ENCODE results near the gene DTD1.

Gene DTD1

DNA sequence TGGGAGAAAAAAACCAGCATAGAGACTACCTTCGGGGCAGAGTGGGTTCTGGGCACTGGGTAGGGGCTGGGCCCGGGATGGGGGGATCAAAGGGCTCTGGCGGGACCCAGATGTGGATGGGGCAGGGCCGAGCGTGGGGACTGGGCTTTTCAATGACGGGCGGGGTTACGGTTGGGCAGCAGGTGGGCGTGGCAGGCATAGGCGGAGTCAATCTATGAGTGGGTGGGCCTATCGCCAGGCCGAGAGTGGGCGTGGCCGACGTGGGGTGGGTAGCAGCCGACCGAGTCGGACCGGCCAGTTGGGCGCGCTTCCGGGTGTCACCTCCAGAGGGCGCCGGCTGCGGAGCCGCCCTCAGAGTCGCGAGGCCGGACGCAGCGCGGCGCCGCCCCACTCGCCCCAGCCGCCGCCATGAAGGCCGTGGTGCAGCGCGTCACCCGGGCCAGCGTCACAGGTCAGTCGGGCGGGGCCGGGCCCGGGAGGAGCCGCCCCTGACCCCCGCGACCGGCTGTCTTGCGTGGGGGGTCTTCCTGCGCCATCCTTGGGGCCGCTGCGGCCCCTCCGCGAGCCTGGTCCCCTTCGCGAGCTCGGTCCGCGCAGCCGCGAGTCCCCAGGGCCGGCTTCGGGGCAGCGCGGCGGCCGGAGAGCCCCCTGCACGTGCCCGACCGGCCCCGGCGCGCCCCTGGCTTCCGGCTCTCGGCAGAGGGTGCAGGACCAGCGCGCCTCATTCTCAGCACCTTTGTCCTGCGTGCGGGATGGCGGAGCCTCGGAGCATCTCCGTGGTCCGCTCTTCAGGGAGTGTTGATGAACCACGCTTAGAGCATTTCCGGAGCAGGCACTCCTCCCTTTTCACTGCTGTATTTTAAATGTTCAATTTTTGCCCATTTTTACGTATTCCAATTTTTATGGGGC is at the start of gene DTD1:
Gene DTD1 (plus strand): TSS at position 390 of the 909 bp plus-strand sequence. CDS start 19 bp downstream, at position 409.
- in situ Hi-C loops (cut with MboI; ENCODE audit: low sequenced_read_pairs): no loop called here

- in situ Hi-C loops (cut with MboI; ENCODE audit: low sequenced_read_pairs): no loop called here
These were observed 46.1 kb upstream of the DTD1 start for GRCh38 chr20:18541741-18542140.

- in situ Hi-C loops (cut with MboI; ENCODE audit: low sequenced_read_pairs): no loop called here
These were observed 44.6 kb upstream of the DTD1 start for GRCh38 chr20:18543216-18543615.

- in situ Hi-C loops (cut with MboI; ENCODE audit: low sequenced_read_pairs): no loop called here
These were observed 43.9 kb upstream of the DTD1 start for GRCh38 chr20:18543932-18544331.

GRCh38 chr20:18545566-18545965 is 42.3 kb upstream of the DTD1 start:
- in situ Hi-C loops (cut with MboI; ENCODE audit: low sequenced_read_pairs): no loop called here

GRCh38 chr20:18548465-18548864 is 39.4 kb upstream of the DTD1 start:
- in situ Hi-C loops (cut with MboI; ENCODE audit: low sequenced_read_pairs): no loop called here

DNA sequence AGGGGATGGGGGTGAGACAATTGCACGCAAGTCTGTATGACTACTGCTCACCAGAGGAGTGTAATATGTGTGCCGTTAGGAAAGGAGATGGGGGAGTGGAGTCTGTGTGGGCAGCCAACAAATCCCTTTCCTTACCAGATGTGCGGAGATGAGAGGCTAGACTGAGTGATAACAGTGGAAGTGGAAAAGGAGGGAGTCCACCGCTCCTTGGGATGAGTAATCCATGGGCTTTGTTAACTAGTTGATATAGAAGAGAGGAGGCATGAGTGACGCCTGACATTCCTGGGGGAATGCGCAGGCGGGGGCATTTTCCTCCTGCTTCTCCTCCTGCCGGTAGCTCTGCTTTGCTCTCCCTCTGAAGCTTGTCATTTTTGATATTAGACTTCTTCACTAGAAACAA is 34.1 kb upstream of the DTD1 start:
- in situ Hi-C loops (cut with MboI; ENCODE audit: low sequenced_read_pairs): no loop called here

DNA sequence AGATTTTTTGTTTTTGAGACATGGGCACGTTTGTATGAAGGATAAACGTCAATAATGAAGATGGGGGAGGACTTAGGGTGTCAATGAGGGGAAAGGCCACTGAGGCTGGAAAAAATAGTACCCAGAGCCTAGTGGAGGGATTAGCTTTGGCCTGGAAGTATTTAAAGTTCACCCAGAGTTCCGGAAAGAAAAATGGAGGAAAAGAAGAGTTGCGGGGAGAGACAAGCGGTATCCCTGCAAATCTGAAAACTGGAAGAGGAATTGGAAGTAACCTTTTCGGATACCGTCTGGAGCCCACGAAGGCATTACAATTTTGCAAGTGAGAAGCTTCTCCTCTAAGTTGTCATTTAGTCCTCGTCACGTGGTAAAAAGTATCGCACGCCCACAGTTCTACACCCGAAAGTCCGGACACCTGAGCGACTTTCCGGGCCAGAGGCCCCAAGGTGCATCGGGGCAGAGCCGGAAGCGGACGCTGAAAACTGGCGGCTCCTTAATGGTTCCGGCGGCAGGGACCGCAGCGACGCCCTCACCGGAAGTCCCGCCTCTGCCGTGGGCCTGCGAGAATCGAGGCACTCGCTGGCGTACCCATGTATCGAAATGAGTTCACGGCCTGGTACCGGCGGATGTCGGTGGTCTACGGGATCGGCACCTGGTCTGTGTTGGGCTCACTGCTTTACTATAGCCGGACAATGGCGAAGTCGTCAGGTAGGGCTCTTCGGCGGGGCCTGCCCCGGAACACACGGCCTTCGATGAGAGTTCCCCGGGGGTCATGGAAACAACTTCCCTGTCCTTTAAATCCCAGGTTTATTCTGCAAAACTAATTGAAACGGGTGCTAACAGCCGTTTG is 20.7 kb upstream of the DTD1 start, which contains the start of gene SMIM26:
Gene SMIM26 (plus strand): TSS at position 541 of the 847 bp plus-strand sequence. CDS start 47 bp downstream, at position 588.
- in situ Hi-C loops (cut with MboI; ENCODE audit: low sequenced_read_pairs): no loop called here

- in situ Hi-C loops (cut with MboI; ENCODE audit: low sequenced_read_pairs): no loop called here
These were observed 20.1 kb upstream of the DTD1 start for GRCh38 chr20:18567739-18568091.

DNA sequence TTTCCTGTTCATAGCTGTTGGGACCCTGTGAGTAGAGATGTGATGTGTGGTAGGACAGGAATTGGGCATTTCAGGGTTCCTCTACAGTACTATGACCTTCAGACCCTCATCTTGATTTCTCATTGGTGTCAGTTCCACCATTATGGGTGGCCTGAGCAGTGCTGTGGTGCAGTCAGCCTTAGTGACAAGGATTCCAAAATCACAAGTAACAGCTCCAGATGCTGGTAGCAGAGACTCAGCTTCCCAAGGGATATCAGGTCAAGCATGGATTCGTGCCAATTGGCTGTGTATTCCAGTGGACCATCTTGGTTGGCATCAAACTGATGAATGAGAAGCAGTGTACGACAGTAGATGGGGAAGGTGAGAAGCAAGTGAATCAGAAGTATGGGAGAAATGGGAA is 16.8 kb upstream of the DTD1 start:
- in situ Hi-C loops (cut with MboI; ENCODE audit: low sequenced_read_pairs): no loop called here

- in situ Hi-C loops (cut with MboI; ENCODE audit: low sequenced_read_pairs): no loop called here
These were observed 16.3 kb upstream of the DTD1 start for GRCh38 chr20:18571578-18571977.

DNA sequence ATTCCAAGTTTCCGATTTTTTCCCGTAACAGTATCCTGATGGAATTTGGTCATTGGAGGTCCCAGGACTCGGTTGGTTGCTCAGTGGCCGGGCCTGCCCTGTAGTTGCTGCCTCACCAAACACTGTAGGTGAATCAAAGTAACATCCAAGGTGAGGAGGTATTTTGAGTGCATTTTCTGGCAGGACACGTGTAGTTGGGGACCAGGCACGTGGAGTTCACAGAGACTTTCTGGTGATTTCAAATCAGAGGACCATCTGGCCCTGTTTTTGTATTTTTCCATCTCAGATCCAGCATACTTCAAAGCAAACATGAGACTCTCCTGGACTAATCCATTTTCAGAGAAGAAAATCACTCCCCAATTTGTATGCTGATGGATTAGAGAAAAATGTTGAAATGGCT is 9.9 kb upstream of the DTD1 start:
- in situ Hi-C loops (cut with MboI; ENCODE audit: low sequenced_read_pairs): no loop called here

DNA sequence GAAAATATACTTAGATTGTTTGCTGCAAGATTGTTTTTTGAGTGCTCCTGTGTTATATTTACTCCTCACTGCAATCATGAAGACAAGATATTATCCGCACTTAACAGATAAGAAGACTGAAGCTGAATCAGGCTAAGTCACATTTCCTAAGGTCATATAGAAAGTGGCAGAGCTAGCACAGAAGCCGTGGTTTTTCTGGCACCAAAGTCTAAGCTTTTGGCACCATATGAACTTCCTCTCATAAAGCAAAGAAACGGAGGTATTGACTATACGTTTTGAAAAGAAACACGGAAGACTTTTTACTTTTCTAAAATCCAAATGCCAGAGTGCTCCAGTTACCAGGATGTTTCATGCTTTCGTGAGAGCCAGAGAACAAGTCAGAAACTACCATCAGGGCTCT is 9.3 kb upstream of the DTD1 start:
- in situ Hi-C loops (cut with MboI; ENCODE audit: low sequenced_read_pairs): no loop called here

- in situ Hi-C loops (cut with MboI; ENCODE audit: low sequenced_read_pairs): no loop called here
These were observed 7.8 kb upstream of the DTD1 start for GRCh38 chr20:18580012-18580411.

- in situ Hi-C loops (cut with MboI; ENCODE audit: low sequenced_read_pairs): no loop called here
These were observed 2.7 kb upstream of the DTD1 start for GRCh38 chr20:18585134-18585533.

- in situ Hi-C loops (cut with MboI; ENCODE audit: low sequenced_read_pairs): no loop called here
These were observed 700 bp downstream of the DTD1 start for GRCh38 chr20:18588574-18588933.

GRCh38 chr20:18589941-18590674 is 2.3 kb downstream of the DTD1 start:
- in situ Hi-C loops (cut with MboI; ENCODE audit: low sequenced_read_pairs): no loop called here

DNA sequence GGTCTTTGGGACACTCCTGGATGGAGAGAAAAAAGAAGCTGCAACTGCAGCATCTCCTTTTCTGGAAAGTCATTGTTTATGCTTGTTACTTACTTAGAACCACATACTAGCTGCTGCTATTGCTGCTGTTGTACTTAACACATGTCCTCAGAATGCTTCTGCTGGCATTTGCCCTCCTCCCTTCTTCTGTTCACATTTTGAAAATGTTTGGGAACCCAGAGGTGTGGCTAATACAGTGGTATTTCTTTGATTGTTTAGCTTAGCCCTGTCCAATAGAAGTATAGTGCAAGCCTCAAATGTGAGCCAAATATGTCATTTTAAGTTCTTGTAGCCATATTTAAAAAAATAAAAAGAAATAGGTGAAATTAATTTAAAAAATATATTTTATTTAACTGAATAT is 8.4 kb downstream of the DTD1 start:
- in situ Hi-C loops (cut with MboI; ENCODE audit: low sequenced_read_pairs): no loop called here

DNA sequence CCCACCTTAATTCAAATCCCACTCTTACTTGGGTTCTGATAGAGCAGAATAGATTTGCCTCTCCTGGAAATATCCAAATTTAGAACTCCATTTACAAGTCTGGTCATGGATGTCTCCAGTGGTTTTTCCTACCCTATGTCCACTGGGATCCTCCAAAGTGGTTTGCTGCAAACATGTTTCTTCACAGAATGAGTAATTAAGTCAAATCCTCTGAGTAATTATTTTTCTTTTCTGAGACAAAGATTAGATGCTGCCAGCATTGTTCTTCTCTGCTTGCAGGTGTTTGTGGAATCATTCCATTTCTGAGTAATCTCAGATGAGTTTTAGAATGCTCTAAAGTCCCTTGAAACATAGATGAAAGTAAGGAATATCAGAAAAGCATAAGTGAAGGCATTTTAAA is 21.9 kb downstream of the DTD1 start:
- in situ Hi-C loops (cut with MboI; ENCODE audit: low sequenced_read_pairs): no loop called here

DNA sequence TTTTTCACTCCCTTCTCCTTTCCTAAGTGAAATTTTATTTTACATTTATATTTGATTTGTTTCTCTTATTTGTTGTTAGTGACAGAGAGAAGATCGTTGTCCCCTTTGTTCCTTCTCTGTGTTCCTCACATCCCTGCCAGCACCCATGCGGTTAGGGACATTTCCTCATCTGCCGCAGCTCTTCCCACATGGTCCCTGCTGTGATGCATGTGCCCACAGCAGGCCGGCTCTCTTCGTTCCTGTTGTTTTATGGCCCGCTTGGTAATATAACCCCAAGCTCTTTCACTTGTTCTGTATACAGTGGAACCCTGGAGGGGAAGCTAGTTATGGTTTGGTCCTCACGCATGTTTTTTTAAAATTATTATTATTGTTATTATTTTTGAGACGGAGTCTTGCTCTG is 23.6 kb downstream of the DTD1 start:
- in situ Hi-C loops (cut with MboI; ENCODE audit: low sequenced_read_pairs): no loop called here

DNA sequence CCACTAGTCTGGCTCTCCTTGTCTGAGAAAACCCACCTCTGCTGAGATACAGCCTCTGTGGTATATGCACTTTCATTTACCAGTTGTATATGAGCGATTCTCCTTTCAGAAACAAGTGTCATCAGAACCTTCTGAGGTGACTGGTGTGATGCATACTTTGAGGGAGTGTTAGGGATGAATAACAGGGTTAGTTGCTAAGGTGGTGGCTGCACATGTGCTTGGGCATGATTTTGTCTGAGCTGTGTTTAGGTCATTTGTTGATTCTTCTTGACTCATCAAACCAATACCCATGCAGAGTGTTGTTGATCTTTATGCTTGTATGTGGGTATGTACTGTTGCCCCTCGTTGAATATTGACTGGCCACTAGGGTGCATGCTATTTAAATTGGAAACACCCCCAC is 25.7 kb downstream of the DTD1 start:
- in situ Hi-C loops (cut with MboI; ENCODE audit: low sequenced_read_pairs): no loop called here
